Thoracic aorta (tissue), 2 donors: ENCODE results near the gene SPATA6L. TPM values are rescaled to one million over a fixed set of nuclear protein-coding genes. Genes with fewer than 3 reads are reported as not detected.

ENCODE experiments used
- ATAC-seq: fragments of 150-250 bp; one replicate; pipeline ENCODE4 v1.8.0; 2017; ENCODE audit warnings: low read depth; ENCODE audit not compliant: insufficient number of reproducible peaks, low FRiP score
- DNase-seq: peaks from one replicate; pipeline ENCODE4 v3.0.0-alpha.2; 2020; ENCODE audit warnings: low spot score
- H3K27ac ChIP-seq, 2 donors: fragments of 200-600 bp; sonication (generic); 1 replicate in 1 of 2; 2 replicates in 1 of 2; pipeline ENCODE4 v1.5.1; 2016; ENCODE audit warnings: mild to moderate bottlenecking in 2 of 2, moderate library complexity in 2 of 2
- H3K27me3 ChIP-seq: fragments of 200-600 bp; sonication (generic); replicated peaks from 2 replicates; pipeline ENCODE4 v1.6.0; 2016; ENCODE audit warnings: mild to moderate bottlenecking; ENCODE audit not compliant: insufficient read depth
- H3K36me3 ChIP-seq: fragments of 200-600 bp; sonication (generic); one replicate; pipeline ENCODE4 v1.5.1; 2016
- H3K4me1 ChIP-seq, 2 donors: fragments of 200-600 bp; sonication (generic); 1 replicate in 1 of 2; 2 replicates in 1 of 2; pipeline versions ENCODE4 v1.5.1 to v1.6.0; 2016; ENCODE audit warnings: low read depth in 2 of 2, mild to moderate bottlenecking in 1 of 2; ENCODE audit not compliant: control insufficient read depth in 1 of 2
- H3K4me3 ChIP-seq: fragments of 200-600 bp; sonication (generic); 2 replicates; pipeline ENCODE4 v1.5.1; 2016; ENCODE audit warnings: mild to moderate bottlenecking
- H3K9me3 ChIP-seq: fragments of 200-600 bp; sonication (generic); 2 replicates; pipeline ENCODE4 v1.5.1; 2016
- CTCF ChIP-seq: fragments of 200-600 bp; sonication (generic); IDR thresholded peaks from one replicate; pipeline ENCODE4 v1.5.1; 2019; ENCODE audit warnings: antibody characterized with exemption
- total RNA-seq, 2 donors: library from RNA; depleted of rRNA; stranded (reverse); fragments of >200 nt; gene quantifications; one replicate each; pipeline versions ENCODE4 v1.1.0 to v1.2.3, GENCODE V29; 2016

Gene SPATA6L
- total RNA-seq, 2 donors from 2014 or later = 1.8 to 2.4 TPM

GRCh38 chr9:4583001-4583400 lies 83.3 kb downstream of the SPATA6L start:
- ATAC-seq = no peak
- H3K4me1 ChIP-seq = peaks cover 6 to 24% of the 10 kb centered on the region in 2 donors
- H3K27ac ChIP-seq = no peak overlapping the region
- no peak for TF ChIP-seq CTCF
- H3K9me3 ChIP-seq = no peaks in the 10 kb centered on the region
- no peak overlapping the region for H3K4me3 ChIP-seq
- H3K27me3 ChIP-seq = no peaks in the 10 kb centered on the region
- DNase-seq = no peak
- no peaks in the 10 kb centered on the region for H3K36me3 ChIP-seq

- ATAC-seq (no peak), DNase-seq (no peak)
- H3K9me3 ChIP-seq = no peaks in the 10 kb centered on the region
- H3K4me3 ChIP-seq = no peak overlapping the region
- no peaks in the 10 kb centered on the region for H3K27me3 ChIP-seq
- no peak overlapping the region for H3K27ac ChIP-seq
- no peak for TF ChIP-seq CTCF
- H3K36me3 ChIP-seq = no peaks in the 10 kb centered on the region
- H3K4me1 ChIP-seq = peaks cover 6 to 24% of the 10 kb centered on the region in 2 donors
Observed at GRCh38 chr9:4581861-4582565, 84.3 kb downstream of the SPATA6L start.

- Histone ChIP-seq H3K27ac (no peak overlapping the region), H3K4me1 (peaks cover 6 to 24% of the 10 kb centered on the region in 2 donors), H3K27me3 (no peaks in the 10 kb centered on the region), H3K9me3 (no peaks in the 10 kb centered on the region), H3K36me3 (no peaks in the 10 kb centered on the region), H3K4me3 (no peak overlapping the region)
- no peak for DNase-seq
- no peak for TF ChIP-seq CTCF
- ATAC-seq = no peak
Observed at GRCh38 chr9:4581035-4581760, 85.1 kb downstream of the SPATA6L start.

GRCh38 chr9:4579001-4579400 lies 87.3 kb downstream of the SPATA6L start:
- peaks cover 6 to 24% of the 10 kb centered on the region in 2 donors for H3K4me1 ChIP-seq
- no peak overlapping the region for H3K4me3 ChIP-seq
- TF ChIP-seq CTCF = no peak
- H3K36me3 ChIP-seq = no peaks in the 10 kb centered on the region
- H3K27ac ChIP-seq = peak overlapping the region in 1 of 2 donors; percentile 50
- no peak for ATAC-seq
- H3K27me3 ChIP-seq = no peaks in the 10 kb centered on the region
- no peak for DNase-seq
- no peaks in the 10 kb centered on the region for H3K9me3 ChIP-seq

GRCh38 chr9:4576448-4576847 lies 89.8 kb downstream of the SPATA6L start:
- no peak for TF ChIP-seq CTCF
- ATAC-seq = no peak
- no peaks in the 10 kb centered on the region for H3K9me3 ChIP-seq

More at GRCh38 chr9:4576448-4576847, 89.8 kb downstream of the SPATA6L start:
- no peak for DNase-seq
- peaks cover 6 to 18% of the 10 kb centered on the region in 2 donors for H3K4me1 ChIP-seq
- H3K27me3 ChIP-seq = no peaks in the 10 kb centered on the region
- no peaks in the 10 kb centered on the region for H3K36me3 ChIP-seq
- H3K4me3 ChIP-seq = no peak overlapping the region
- H3K27ac ChIP-seq = no peak overlapping the region
